ENCODE data around the gene MUC5B. TPM values are rescaled to one million over a fixed set of nuclear protein-coding genes. Genes with fewer than 3 reads are reported as not detected.

The MUC5B gene
- total RNA-seq, 4 donors from 2014 or later = not detected

GRCh38 chr11:1194231-1194976 is 28.5 kb upstream of the MUC5B start:
- Histone ChIP-seq H3K27me3 (no peaks in the 10 kb centered on the region), H3K9me3 (no peaks in the 10 kb centered on the region), H3K4me1 (no peaks in the 10 kb centered on the region), H3K27ac (no peak overlapping the region), H3K36me3 (no peaks in the 10 kb centered on the region), H3K4me3 (replicated peaks in 1 of 3) (no peak overlapping the region)
- intact Hi-C loops (cut with DNase I) = no loop called here
- no peak for TF ChIP-seq POLR2A (IDR thresholded peaks at IDR 0.05)
- TF ChIP-seq CTCF (IDR thresholded peaks at IDR 0.05) = no peak
- 97 to 100% methylated on average over 2 to 43 of the region's 59 CpGs for WGBS, 2 donors
- DNase-seq = no peak

GRCh38 chr11:1194977-1195681 is 27.7 kb upstream of the MUC5B start:
- Histone ChIP-seq H3K27ac (no peak overlapping the region), H3K36me3 (no peaks in the 10 kb centered on the region), H3K4me1 (no peaks in the 10 kb centered on the region), H3K9me3 (no peaks in the 10 kb centered on the region), H3K27me3 (no peaks in the 10 kb centered on the region), H3K4me3 (replicated peaks in 1 of 3) (no peak overlapping the region)
- intact Hi-C loops (cut with DNase I) = no loop called here
- DNase-seq = no peak
- TF ChIP-seq CTCF (IDR thresholded peaks at IDR 0.05) = no peak
- TF ChIP-seq POLR2A (IDR thresholded peaks at IDR 0.05) = no peak
- WGBS, 2 donors = 86 to 93% methylated on average over 25 to 31 of the region's 32 CpGs

- DNase-seq = peak in 1 of 2 donors; percentile 0
- intact Hi-C loops (cut with DNase I) = no loop called here
- no peak for TF ChIP-seq CTCF (IDR thresholded peaks at IDR 0.05)
- no peak for TF ChIP-seq POLR2A (IDR thresholded peaks at IDR 0.05)
- 88 to 93% methylated on average over 21 to 29 of the region's 41 CpGs for WGBS, 2 donors
- Histone ChIP-seq H3K4me1 (no peaks in the 10 kb centered on the region), H3K9me3 (no peaks in the 10 kb centered on the region), H3K36me3 (no peaks in the 10 kb centered on the region), H3K4me3 (replicated peaks in 1 of 3) (no peak overlapping the region), H3K27me3 (no peaks in the 10 kb centered on the region), H3K27ac (no peak overlapping the region)
Measured at GRCh38 chr11:1195682-1196515, 27.0 kb upstream of the MUC5B start.

GRCh38 chr11:1196516-1197391 is 26.1 kb upstream of the MUC5B start:
- 72 to 74% methylated on average over 9 to 23 of the region's 28 CpGs for WGBS, 2 donors
- no peak overlapping the region for H3K27ac ChIP-seq
- H3K4me3 ChIP-seq (replicated peaks in 1 of 3) = no peak overlapping the region
- H3K9me3 ChIP-seq = no peaks in the 10 kb centered on the region
- TF ChIP-seq POLR2A (IDR thresholded peaks at IDR 0.05) (no peak), CTCF (IDR thresholded peaks at IDR 0.05) (no peak)
- H3K27me3 ChIP-seq = no peaks in the 10 kb centered on the region
- intact Hi-C loops (cut with DNase I) = no loop called here
- DNase-seq = peak in 1 of 2 donors; percentile 1
- no peaks in the 10 kb centered on the region for H3K36me3 ChIP-seq
- H3K4me1 ChIP-seq = no peaks in the 10 kb centered on the region
